NCI-H446 treated with DMSO at 0.1 percent for 48 hours (cell line): ENCODE measurements around the gene FLVCR1.

Experiments
- DNase-seq: peaks from one replicate; lab custom pipeline; 2025; lab: John Stamatoyannopoulos, UW

FLVCR1 gene

DNA sequence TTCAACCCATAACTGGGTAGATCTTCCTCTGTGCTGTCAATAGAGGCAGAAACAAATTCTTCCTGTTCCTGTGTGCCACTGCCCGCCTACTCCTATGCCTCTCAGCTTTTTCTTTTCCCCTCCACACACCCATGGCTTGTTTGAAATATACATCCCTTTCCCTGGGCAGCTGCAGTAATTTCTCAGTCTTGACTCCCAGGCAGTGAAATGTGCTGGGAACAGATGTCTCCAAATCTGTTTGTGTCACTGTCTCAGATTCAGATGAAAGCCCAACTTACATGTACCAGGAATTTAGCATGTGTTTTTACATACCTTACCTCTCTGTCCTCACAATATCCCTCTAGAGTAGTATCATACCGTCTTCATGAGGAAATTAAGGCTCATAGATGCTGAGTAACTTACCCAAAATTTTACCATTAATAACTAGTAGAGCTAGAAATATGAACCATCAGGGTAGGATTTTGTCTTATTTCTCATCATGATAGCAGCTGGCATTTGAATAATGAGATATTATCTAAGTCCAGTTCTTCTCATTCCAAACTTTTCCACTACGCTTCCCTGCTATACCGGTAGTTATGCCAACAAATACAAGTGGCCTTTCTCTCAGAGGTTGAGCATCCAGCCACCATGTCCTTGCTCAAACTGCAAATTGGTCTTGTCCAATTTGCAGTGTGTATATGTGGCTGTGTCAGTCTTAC lies 87.5 kb downstream of the FLVCR1 start:
- no peak for DNase-seq

DNA sequence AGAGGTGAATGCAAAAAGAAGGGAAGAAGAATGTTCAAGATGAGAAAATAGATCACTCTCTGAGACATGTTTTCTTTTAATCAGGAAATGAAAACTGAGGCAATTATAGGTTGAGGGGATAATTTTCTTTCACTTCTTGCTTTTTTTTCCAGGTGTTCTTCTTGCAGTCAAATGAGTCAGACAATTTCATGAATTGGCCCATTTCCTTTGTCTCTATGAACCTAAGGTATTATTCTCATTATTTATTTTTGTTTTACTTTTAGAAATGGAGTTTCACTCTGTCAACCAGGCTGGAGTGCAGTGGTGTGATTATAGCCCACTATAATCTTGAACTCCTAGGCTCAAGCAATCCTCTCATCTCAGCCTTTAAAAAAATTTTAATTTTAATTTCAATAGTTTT lies 88.8 kb downstream of the FLVCR1 start:
- DNase-seq, result no peak
